NCI-H128 (cell line): Measurements from ENCODE around the gene LRMDA.

ENCODE experiments used
- DNase-seq: peaks from one replicate; lab custom pipeline; 2025; ENCODE audit not compliant: unreplicated experiment; lab: John Stamatoyannopoulos, UW

The LRMDA gene

GRCh38 chr10:75695994-75696393 lies 264.6 kb downstream of the LRMDA start:
- no peak for DNase-seq

- no peak for DNase-seq
Measured at GRCh38 chr10:75696536-75696935, 265.1 kb downstream of the LRMDA start.

- no peak for DNase-seq
Measured at GRCh38 chr10:75703191-75703854, 271.9 kb downstream of the LRMDA start.

- no peak for DNase-seq
Measured at GRCh38 chr10:75705426-75705825, 274.0 kb downstream of the LRMDA start.

DNA sequence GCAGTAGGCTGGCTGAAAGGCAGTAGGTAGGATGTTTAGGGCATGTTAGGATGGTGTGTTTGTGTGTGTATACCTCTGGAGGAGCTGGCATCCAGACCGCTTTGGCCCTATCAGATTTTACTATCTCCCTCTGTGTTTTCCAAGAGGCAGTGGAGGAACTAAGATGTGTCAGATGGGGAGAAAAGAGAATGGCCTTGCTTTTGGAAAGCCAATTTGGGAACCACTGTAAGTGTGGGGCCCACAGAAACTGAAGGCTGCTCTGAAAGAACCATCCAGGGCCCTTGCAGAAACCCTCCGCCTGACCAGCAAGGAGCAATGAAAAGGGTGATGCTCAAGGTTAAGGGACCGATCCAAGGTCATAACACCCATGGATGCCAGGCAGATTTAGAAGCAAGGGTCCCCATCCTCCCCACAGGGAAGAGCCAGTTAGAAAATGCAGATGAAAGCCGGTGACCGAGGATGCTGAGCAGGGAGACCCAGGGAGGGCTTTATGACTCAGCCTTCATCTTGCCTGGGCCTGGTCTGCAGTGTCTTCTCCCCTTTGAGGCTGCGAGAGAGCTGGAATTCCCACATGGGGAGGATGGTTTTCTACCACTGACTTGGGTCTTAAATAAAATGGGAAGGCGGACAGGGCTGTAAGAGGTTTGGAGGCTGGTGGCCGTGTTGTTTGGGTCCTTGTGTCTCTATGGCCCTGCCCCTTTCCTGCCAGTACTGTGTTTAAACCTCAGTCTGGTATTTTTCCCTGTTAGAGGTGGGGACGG lies 275.8 kb downstream of the LRMDA start:
- no peak for DNase-seq

DNA sequence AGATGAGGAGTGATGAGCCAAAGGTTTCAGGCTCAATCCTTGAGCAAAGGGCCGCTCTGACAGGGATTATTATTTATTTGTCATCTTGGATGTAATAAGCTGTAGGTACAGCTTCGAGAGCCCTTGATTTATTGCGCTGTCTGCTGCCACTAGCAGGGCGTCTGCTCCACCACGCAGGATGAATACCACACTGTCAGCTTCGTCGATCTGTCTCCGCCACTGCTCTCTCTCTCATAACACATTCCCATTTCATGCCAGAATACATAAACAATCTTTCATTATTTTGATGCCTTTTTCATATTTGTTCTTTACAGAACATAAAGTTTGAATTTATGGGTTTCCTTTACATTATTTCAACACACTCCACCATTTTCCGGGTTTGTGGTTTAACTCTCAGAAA lies 276.6 kb downstream of the LRMDA start:
- DNase-seq: no peak

GRCh38 chr10:75709245-75709644 lies 277.8 kb downstream of the LRMDA start:
- no peak for DNase-seq

GRCh38 chr10:75709811-75710210 lies 278.4 kb downstream of the LRMDA start:
- no peak for DNase-seq

GRCh38 chr10:75712242-75712880 lies 280.9 kb downstream of the LRMDA start:
- DNase-seq: no peak

- DNase-seq: no peak
Measured at GRCh38 chr10:75716506-75716905, 285.1 kb downstream of the LRMDA start.

GRCh38 chr10:75717126-75717916 lies 285.9 kb downstream of the LRMDA start:
- no peak for DNase-seq

- DNase-seq: peak; percentile 48
Measured at GRCh38 chr10:75718991-75719390, 287.6 kb downstream of the LRMDA start.

DNA sequence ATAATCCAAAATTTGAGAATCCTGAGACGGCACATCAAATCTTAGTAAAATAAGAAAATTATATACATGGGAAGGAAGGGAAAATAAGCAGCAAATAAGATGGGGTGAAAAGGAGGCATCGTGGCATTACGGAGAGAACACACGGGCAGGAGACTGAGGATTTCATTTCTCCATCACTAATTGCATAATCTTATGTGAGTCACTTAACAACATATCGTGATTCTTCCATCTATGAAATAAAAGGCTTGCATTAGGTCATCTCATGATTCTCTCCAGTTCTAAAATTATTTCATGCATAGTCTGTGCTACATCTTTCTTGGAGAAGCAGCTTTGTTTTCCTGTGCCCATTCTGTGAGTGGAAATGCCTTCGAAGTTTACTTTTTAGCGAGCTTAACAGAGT lies 288.7 kb downstream of the LRMDA start:
- no peak for DNase-seq

DNA sequence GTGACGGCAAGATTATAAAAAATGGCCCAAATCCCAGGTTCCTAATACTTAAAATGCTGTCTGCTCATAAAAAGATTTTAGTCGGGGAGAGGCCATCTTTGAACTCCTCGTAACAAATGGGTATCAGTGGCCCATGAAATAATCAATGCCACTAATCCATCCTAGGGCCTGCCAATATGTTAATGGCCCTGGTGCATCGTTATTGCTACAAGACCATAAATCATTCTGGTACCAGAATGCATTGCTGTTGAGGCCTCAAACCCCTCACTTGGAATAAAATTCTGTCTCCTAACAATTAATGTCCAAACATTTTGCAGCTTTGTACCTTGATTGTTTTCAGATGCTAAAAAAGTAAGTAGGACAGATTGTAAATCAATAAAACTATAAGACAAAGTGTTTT lies 290.6 kb downstream of the LRMDA start:
- DNase-seq: no peak

GRCh38 chr10:75722609-75723008 lies 291.2 kb downstream of the LRMDA start:
- no peak for DNase-seq

- DNase-seq: no peak
Measured at GRCh38 chr10:75723319-75723980, 292.0 kb downstream of the LRMDA start.

GRCh38 chr10:75724047-75724446 lies 292.6 kb downstream of the LRMDA start:
- DNase-seq: no peak

GRCh38 chr10:75726522-75727483 lies 295.4 kb downstream of the LRMDA start:
- no peak for DNase-seq

DNA sequence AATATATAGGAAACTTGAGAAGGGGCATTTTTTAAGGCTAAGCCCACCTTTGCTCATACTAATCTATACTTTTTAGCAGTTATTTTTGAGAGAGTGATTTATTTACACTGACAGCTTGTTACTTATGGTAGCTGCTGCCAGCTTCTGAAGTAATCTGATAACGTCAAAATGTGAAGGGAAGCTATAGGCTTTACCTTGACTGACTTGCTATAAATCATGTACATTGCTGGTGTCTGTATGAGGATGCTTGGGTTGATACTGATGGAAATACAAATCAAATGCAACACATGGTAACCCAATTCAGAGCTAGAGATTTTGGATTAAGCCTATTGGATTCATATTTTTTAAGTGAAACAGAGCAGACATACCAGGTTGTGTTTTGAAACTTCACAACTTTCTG lies 299.4 kb downstream of the LRMDA start:
- DNase-seq: no peak
